ENCODE data around the gene LEMD1. TPM values are rescaled to one million over a fixed set of nuclear protein-coding genes. Genes with fewer than 3 reads are reported as not detected.

LEMD1 gene
- total RNA-seq, 1 experiment from 2014 or later: 26.3 TPM

- TF ChIP-seq AFF4 (CRISPR knock-in tag; IDR thresholded peaks at IDR 0.05; ENCODE audit: borderline replicate concordance) (no peak), ZNF263 (CRISPR knock-in tag; IDR thresholded peaks at IDR 0.05; ENCODE audit: low read depth) (no peak), TCF7 (CRISPR knock-in tag; IDR thresholded peaks at IDR 0.05; ENCODE audit: low read depth) (no peak), MYBL2 (CRISPR knock-in tag; IDR thresholded peaks at IDR 0.05) (no peak), CBFB (CRISPR knock-in tag; IDR thresholded peaks at IDR 0.05; ENCODE audit: low read depth) (no peak), CTCF (IDR thresholded peaks at IDR 0.05) (no peak)
- TF ChIP-seq, protein P1, sequence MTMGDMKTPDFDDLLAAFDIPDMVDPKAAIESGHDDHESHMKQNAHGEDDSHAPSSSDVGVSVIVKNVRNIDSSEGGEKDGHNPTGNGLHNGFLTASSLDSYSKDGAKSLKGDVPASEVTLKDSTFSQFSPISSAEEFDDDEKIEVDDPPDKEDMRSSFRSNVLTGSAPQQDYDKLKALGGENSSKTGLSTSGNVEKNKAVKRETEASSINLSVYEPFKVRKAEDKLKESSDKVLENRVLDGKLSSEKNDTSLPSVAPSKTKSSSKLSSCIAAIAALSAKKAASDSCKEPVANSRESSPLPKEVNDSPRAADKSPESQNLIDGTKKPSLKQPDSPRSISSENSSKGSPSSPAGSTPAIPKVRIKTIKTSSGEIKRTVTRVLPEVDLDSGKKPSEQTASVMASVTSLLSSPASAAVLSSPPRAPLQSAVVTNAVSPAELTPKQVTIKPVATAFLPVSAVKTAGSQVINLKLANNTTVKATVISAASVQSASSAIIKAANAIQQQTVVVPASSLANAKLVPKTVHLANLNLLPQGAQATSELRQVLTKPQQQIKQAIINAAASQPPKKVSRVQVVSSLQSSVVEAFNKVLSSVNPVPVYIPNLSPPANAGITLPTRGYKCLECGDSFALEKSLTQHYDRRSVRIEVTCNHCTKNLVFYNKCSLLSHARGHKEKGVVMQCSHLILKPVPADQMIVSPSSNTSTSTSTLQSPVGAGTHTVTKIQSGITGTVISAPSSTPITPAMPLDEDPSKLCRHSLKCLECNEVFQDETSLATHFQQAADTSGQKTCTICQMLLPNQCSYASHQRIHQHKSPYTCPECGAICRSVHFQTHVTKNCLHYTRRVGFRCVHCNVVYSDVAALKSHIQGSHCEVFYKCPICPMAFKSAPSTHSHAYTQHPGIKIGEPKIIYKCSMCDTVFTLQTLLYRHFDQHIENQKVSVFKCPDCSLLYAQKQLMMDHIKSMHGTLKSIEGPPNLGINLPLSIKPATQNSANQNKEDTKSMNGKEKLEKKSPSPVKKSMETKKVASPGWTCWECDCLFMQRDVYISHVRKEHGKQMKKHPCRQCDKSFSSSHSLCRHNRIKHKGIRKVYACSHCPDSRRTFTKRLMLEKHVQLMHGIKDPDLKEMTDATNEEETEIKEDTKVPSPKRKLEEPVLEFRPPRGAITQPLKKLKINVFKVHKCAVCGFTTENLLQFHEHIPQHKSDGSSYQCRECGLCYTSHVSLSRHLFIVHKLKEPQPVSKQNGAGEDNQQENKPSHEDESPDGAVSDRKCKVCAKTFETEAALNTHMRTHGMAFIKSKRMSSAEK (CRISPR knock-in tag; IDR thresholded peaks at IDR 0.05; ENCODE audit: borderline replicate concordance): no peak
Observed at GRCh38 chr1:205379056-205379455, 42.8 kb downstream of the LEMD1 start (continued).

DNA sequence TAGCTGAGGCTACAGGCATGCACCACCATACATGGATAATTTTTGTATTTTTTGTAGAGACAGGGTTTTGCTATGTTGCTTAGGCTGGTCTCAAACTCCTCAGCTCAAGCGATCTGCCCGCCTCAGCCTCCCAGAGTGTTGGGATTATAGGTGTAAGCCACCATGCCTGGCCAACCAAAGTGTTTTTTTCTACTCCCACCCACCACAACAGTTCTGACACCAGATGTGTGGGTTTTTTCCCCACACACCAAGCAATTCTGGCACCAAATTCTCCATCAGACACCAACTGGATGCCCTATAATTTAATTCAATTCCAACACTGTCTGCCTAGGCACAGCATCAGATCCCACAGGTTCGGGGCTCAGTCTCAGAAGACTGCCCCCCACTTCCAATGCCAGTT lies 44.5 kb downstream of the LEMD1 start:
- no peak for DNase-seq (ENCODE audit: low spot score)
- ATAC-seq: no peak
- ChIA-PET POLR2A (no interaction called here), CTCF (interaction anchor here (1.3 to 3.2 kb wide), 4 partner anchors 11 to 104 kb away, joined by 3 to 16 read pairs (median 6); no protein-coding TSS in a partner anchor)
- Mint-ChIP-seq H3K4me1 (peaks cover 38% of the 10 kb centered on the region), H3K4me3 (no peak overlapping the region), H3K27me3 (ENCODE audit: low read depth) (no peaks in the 10 kb centered on the region), H3K27ac (no peak overlapping the region), H3K9me3 (no peaks in the 10 kb centered on the region), H3K36me3 (no peaks in the 10 kb centered on the region)
- no peak for TF ChIP-seq NFE2L1 (CRISPR knock-in tag; IDR thresholded peaks at IDR 0.05)
- no peak for TF ChIP-seq KAT7 (CRISPR knock-in tag; IDR thresholded peaks at IDR 0.05; ENCODE audit: borderline replicate concordance)
- no peak for TF ChIP-seq ZNF232 (CRISPR knock-in tag; IDR thresholded peaks at IDR 0.05)
- TF ChIP-seq, protein P2, sequence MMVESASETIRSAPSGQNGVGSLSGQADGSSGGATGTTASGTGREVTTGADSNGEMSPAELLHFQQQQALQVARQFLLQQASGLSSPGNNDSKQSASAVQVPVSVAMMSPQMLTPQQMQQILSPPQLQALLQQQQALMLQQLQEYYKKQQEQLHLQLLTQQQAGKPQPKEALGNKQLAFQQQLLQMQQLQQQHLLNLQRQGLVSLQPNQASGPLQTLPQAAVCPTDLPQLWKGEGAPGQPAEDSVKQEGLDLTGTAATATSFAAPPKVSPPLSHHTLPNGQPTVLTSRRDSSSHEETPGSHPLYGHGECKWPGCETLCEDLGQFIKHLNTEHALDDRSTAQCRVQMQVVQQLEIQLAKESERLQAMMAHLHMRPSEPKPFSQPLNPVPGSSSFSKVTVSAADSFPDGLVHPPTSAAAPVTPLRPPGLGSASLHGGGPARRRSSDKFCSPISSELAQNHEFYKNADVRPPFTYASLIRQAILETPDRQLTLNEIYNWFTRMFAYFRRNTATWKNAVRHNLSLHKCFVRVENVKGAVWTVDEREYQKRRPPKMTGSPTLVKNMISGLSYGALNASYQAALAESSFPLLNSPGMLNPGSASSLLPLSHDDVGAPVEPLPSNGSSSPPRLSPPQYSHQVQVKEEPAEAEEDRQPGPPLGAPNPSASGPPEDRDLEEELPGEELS (CRISPR knock-in tag; IDR thresholded peaks at IDR 0.05): no peak
- TF ChIP-seq JUN (CRISPR knock-in tag; IDR thresholded peaks at IDR 0.05): no peak
- no peak for TF ChIP-seq PRRX2 (CRISPR knock-in tag; IDR thresholded peaks at IDR 0.05)
- TF ChIP-seq, protein P3, sequence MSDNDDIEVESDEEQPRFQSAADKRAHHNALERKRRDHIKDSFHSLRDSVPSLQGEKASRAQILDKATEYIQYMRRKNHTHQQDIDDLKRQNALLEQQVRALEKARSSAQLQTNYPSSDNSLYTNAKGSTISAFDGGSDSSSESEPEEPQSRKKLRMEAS (CRISPR knock-in tag; IDR thresholded peaks at IDR 0.05): no peak
- TF ChIP-seq, protein P4, sequence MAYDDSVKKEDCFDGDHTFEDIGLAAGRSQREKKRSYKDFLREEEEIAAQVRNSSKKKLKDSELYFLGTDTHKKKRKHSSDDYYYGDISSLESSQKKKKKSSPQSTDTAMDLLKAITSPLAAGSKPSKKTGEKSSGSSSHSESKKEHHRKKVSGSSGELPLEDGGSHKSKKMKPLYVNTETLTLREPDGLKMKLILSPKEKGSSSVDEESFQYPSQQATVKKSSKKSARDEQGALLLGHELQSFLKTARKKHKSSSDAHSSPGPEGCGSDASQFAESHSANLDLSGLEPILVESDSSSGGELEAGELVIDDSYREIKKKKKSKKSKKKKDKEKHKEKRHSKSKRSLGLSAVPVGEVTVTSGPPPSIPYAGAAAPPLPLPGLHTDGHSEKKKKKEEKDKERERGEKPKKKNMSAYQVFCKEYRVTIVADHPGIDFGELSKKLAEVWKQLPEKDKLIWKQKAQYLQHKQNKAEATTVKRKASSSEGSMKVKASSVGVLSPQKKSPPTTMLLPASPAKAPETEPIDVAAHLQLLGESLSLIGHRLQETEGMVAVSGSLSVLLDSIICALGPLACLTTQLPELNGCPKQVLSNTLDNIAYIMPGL (CRISPR knock-in tag; IDR thresholded peaks at IDR 0.05): no peak
- no peak for TF ChIP-seq ETV6 (CRISPR knock-in tag; IDR thresholded peaks at IDR 0.05)
- TF ChIP-seq, protein P5, sequence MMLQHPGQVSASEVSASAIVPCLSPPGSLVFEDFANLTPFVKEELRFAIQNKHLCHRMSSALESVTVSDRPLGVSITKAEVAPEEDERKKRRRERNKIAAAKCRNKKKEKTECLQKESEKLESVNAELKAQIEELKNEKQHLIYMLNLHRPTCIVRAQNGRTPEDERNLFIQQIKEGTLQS (CRISPR knock-in tag; conservative IDR thresholded peaks at IDR 0.05): no peak
- no peak for TF ChIP-seq ZNF396 (CRISPR knock-in tag; IDR thresholded peaks at IDR 0.05; ENCODE audit: borderline replicate concordance)
- TF ChIP-seq JAZF1 (CRISPR knock-in tag; IDR thresholded peaks at IDR 0.05): no peak
- TF ChIP-seq ATF1 (CRISPR knock-in tag; IDR thresholded peaks at IDR 0.05): no peak
- TF ChIP-seq SOX15 (CRISPR knock-in tag; IDR thresholded peaks at IDR 0.05): no peak
- TF ChIP-seq, protein P6, sequence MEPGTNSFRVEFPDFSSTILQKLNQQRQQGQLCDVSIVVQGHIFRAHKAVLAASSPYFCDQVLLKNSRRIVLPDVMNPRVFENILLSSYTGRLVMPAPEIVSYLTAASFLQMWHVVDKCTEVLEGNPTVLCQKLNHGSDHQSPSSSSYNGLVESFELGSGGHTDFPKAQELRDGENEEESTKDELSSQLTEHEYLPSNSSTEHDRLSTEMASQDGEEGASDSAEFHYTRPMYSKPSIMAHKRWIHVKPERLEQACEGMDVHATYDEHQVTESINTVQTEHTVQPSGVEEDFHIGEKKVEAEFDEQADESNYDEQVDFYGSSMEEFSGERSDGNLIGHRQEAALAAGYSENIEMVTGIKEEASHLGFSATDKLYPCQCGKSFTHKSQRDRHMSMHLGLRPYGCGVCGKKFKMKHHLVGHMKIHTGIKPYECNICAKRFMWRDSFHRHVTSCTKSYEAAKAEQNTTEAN (CRISPR knock-in tag; IDR thresholded peaks at IDR 0.05): no peak
